Kidney glomerular epithelial cell (primary cell): Measurements from ENCODE around the gene ENPP6.
"Not testable (repeated sequence)": the region's sequence is repeated elsewhere in the genome, so short reads cannot be mapped to it uniquely, and the experiment has no call there.

Source experiments
- DNase-seq: peaks from one replicate; lab custom pipeline; 2025; lab: John Stamatoyannopoulos, UW

The ENPP6 gene

DNA sequence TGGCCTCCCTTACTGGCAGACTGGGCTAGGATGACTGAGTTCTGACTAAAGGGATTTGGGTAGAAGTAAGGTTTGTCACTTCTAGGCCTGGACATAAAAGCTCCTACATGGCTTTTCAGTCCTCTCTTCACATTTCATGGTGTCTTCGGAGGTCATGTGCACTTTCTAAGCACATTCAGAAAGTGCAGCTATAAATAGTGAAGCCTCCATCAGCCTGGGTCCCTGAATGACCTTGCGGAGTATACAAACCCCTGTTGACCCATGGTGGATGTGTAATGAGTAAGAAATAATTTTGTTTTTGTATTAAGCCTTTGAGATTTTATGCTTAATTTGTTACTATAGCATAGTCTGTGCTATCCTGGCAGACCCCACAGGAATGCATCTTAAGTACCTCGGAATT, 158.6 kb downstream of the ENPP6 start:
- no peak for DNase-seq

DNA sequence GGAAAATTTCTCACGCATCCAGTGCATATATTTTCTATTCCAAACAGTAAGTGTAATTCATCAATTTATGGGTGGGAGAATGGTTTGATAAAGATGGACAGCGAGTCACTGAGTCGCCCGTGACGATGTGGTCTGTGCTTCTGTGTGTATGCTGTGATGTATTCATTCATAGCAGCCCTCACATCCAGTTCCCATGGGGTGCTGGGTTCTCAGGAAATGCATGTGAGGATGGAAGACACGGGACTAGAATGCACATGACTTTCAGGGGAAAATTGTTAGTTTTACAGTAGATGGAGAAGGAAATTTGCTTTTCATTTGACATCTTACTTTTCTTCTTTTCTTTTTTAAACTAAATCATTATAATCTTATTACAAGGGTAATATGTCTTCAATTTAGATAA, 159.6 kb downstream of the ENPP6 start:
- DNase-seq, result no peak

DNA sequence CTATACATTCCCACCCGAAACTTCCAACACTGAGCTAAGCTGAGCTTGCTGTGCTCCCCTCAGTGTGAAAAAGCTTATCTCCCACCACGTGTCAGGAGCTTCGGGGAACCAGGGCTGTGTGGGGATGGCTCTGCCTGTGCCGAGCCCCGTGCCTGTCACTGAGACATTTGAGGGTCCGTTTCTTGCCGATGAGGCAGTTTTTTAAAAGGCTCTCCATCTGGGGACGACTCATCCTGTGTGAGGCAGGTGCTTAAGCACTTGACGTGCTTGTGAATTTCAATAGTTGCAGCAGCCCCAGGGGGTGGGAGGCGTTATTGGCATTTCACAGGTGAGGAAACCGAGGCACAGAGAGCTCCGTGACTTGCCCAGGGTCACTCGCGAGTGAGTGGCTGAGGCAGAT, 160.8 kb downstream of the ENPP6 start:
- no peak for DNase-seq

DNA sequence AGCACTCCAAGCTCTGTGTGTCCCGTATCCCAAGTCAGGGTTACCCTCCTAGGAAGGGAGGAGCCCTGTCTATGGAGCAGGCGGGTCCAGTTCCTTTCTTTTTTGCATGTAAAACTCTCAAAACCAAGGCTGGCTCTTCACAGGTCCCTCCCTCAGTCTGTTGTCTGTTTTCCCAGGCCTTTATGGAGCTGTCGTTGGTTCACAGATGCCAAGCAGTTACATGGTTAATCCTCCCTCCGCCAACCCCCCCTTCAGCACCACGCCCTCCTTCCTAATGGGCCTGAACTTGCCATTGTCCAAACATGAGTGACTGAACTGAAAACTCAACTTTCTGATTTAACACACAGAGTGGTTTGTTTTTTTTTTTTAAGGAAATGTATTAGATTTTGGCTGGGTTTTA, 164.2 kb downstream of the ENPP6 start:
- no peak for DNase-seq

DNA sequence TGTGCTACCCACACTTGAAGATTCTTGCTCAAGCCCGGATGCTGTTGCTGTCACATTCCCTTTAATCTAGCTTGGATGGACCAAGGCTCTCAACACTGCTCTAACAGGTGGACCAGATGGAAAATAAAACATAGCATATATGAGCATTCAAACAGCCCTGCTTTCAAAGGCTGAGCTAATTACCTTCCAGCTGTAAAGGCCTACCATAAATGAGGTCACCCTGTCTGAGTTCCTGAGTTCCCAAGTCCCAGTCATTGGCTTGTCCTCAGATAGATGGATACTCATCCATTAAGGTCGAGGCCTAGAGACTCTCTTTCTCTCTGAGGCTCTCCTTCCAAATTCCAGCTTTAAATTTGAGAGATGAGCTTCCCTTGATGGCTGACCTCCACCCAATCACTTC, 165.1 kb downstream of the ENPP6 start:
- no peak for DNase-seq

DNA sequence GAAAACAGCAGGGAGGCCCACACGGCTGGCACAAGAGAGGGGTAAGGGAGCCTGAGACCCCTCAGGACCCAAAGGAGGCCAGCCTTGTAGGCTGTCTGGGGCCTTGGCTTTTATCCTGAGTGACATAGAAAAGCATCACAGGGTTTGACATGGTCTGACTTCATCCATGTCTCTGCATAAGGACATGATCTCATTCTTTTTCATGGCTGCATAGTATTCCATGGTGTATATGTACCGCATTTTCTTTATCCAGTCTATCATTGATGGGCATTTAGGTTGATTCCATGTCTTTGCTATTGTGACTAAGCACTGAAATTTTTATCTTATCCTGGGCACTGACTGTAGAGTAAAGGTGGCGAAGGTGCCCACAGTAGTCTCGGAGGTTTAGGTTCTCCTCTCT, 166.4 kb downstream of the ENPP6 start:
- DNase-seq, result not testable (repeated sequence)

DNA sequence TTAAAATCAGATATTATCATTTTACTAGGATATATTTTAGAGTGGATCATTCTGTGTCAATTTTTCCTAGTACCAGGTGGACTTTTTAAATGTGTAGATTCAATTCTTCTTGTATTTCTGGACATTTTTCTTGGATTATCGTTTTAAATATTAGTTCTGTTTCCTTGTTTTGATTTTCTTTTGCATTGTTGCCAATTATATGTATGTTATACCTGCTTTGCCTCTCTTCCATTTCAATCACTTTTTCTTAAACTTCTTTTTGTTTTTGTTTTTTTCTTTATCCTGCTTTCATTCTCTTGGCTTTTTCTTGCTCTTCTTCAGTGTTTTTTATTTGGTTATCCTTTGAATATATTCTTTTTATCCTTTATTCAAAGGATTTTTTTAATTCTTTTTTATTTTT, 171.5 kb downstream of the ENPP6 start:
- no peak for DNase-seq

DNA sequence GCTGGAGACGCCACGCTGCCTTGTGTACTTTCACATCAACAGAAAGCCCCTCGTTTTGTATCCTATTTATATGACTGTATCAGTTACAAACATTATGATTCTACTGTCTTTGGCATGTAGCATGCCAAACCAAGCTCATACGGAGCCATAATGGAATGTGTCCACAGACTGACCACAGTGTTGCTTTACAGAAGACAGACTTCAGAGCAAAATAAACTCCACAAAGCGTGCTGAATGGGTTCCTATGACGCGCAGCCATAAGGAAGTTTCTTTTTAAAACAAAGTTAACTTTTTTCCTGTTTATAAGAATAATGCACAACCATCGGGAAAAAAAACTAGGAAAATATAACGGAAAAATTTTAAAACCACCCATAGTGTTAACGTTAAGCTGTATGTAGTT, 176.5 kb downstream of the ENPP6 start:
- DNase-seq, result no peak

DNA sequence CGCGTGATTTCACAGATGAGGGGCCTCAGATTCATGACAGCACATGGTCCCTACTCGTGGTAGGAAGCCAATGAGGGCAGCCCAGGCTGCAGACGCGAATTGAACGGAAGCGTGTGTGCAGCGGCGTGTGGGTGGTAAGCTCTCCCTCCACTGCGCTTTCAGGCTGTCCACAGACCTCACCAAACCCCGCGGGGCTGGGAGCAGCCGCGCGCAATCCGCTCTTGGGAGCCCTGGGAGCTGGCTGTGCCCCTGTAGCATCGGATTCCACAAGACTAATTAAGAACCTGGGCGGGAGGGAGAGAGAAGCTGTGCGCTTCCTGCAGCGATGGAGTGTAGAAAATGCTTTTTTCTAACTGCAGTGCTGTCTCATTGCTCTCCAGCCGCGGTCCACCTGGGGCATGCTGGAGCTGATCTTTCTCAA, 177.7 kb downstream of the ENPP6 start:
- no peak for DNase-seq
